HCT116 (cell line): Measurements from ENCODE around the gene ZNF784.

Experiments used
- ELF1 ChIP-seq: IDR thresholded peaks from 2 replicates; pipeline ENCODE4 v1.6.1; 2012; ENCODE audit warnings: low read depth, borderline replicate concordance
- YY1 ChIP-seq: IDR thresholded peaks from 2 replicates; pipeline ENCODE4 v1.6.1; 2011; ENCODE audit warnings: low read length, low read depth, moderate library complexity, mild to moderate bottlenecking; ENCODE audit not compliant: insufficient replicate concordance; ENCODE audit errors: extremely low read depth
- TF ChIP-seq, protein P1 (sequence below), 3 experiments: fragments of 200-600 bp in 1 of 3; sonication (generic) in 1 of 3; IDR thresholded peaks in 2 of 3; conservative IDR thresholded peaks in 1 of 3; 2 replicates each; pipeline ENCODE4 v1.5.1; 2012 to 2017; ENCODE audit warnings: low read depth in 2 of 3, low read length in 2 of 3, antibody characterized with exemption in 1 of 3, borderline replicate concordance in 1 of 3, control low read depth in 1 of 3, mild to moderate bottlenecking in 1 of 3, mixed read lengths in 1 of 3, mixed run types in 1 of 3, moderate library complexity in 1 of 3; ENCODE audit not compliant: insufficient read depth in 1 of 3

GRCh38 chr19:55592391-55593090, 31.8 kb downstream of the ZNF784 start:
- TF ChIP-seq, protein P1, sequence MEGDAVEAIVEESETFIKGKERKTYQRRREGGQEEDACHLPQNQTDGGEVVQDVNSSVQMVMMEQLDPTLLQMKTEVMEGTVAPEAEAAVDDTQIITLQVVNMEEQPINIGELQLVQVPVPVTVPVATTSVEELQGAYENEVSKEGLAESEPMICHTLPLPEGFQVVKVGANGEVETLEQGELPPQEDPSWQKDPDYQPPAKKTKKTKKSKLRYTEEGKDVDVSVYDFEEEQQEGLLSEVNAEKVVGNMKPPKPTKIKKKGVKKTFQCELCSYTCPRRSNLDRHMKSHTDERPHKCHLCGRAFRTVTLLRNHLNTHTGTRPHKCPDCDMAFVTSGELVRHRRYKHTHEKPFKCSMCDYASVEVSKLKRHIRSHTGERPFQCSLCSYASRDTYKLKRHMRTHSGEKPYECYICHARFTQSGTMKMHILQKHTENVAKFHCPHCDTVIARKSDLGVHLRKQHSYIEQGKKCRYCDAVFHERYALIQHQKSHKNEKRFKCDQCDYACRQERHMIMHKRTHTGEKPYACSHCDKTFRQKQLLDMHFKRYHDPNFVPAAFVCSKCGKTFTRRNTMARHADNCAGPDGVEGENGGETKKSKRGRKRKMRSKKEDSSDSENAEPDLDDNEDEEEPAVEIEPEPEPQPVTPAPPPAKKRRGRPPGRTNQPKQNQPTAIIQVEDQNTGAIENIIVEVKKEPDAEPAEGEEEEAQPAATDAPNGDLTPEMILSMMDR (IDR thresholded peaks at IDR 0.05 in 2 of 3, conservative IDR thresholded peaks at IDR 0.05 in 1 of 3; ENCODE audit: borderline replicate concordance in 1 of 3, insufficient read depth in 1 of 3, low read depth in 2 of 3, low read length in 2 of 3), result no peak
- TF ChIP-seq YY1 (no peak), ELF1 (no peak)
